ENCODE measurements around the gene SLC4A11.
A peak's percentile ranks its signal among the peaks of the same experiment; 100 is the strongest.

SLC4A11 gene

GRCh38 chr20:3275966-3276679, 37.1 kb upstream of the SLC4A11 start:
- Histone ChIP-seq H3K4me2 (no peak overlapping the region), H3K27ac (no peak overlapping the region)

GRCh38 chr20:3275064-3275935, 36.3 kb upstream of the SLC4A11 start:
- Histone ChIP-seq H3K4me1 (no peaks in the 10 kb centered on the region), H3K36me3 (peaks cover 70 to 100% (median 86%) of the 10 kb centered on the region in 11 experiments), H4K20me1 (peaks cover 0 to 15% (median 0%) of the 10 kb centered on the region in 11 experiments; a peak in 3 of 22 replicates), H3K4me3 (no peak overlapping the region), H3K27me3 (no peaks in the 10 kb centered on the region), H3K27ac (no peak overlapping the region), H3K4me2 (no peak overlapping the region), H3K9ac (no peak overlapping the region), H3K9me3 (replicated peaks in 1 of 11) (no peaks in the 10 kb centered on the region)
- TF ChIP-seq Cebpa-rat (IDR thresholded peaks at IDR 0.05): no peak

More at GRCh38 chr20:3275966-3276679, 37.1 kb upstream of the SLC4A11 start:
- Histone ChIP-seq H3K27me3 (no peaks in the 10 kb centered on the region), H3K4me1 (no peaks in the 10 kb centered on the region), H3K4me3 (no peak overlapping the region), H4K20me1 (peaks cover 0 to 15% (median 0%) of the 10 kb centered on the region in 11 experiments; a peak in 3 of 22 replicates), H3K9me3 (replicated peaks in 1 of 11) (no peaks in the 10 kb centered on the region), H3K9ac (no peak overlapping the region), H3K36me3 (peaks cover 70 to 100% (median 88%) of the 10 kb centered on the region in 11 experiments)
- TF ChIP-seq Cebpa-rat (IDR thresholded peaks at IDR 0.05): no peak

GRCh38 chr20:3273371-3273770, 34.4 kb upstream of the SLC4A11 start:
- H3K9ac ChIP-seq: no peak overlapping the region
- no peaks in the 10 kb centered on the region for H3K4me1 ChIP-seq
- no peaks in the 10 kb centered on the region for H3K27me3 ChIP-seq
- H3K4me3 ChIP-seq: no peak overlapping the region
- peaks cover 0 to 15% (median 0%) of the 10 kb centered on the region in 11 experiments; a peak in 3 of 22 replicates for H4K20me1 ChIP-seq
- no peak overlapping the region for H3K4me2 ChIP-seq
- no peaks in the 10 kb centered on the region for H3K9me3 ChIP-seq (replicated peaks in 1 of 11)
- no peak for TF ChIP-seq Cebpa-rat (IDR thresholded peaks at IDR 0.05)
- no peak overlapping the region for H3K27ac ChIP-seq
- peaks cover 54 to 100% (median 85%) of the 10 kb centered on the region in 11 experiments for H3K36me3 ChIP-seq

- Histone ChIP-seq H3K9ac (no peak overlapping the region), H3K4me3 (no peak overlapping the region), H3K4me2 (no peak overlapping the region), H3K27ac (no peak overlapping the region), H3K27me3 (no peaks in the 10 kb centered on the region), H3K36me3 (peaks cover 31 to 100% (median 74%) of the 10 kb centered on the region in 11 experiments), H3K9me3 (replicated peaks in 1 of 11) (no peaks in the 10 kb centered on the region), H3K4me1 (no peaks in the 10 kb centered on the region), H4K20me1 (peaks cover 0 to 3% (median 0%) of the 10 kb centered on the region in 11 experiments; a peak in 1 of 22 replicates)
- no peak for TF ChIP-seq Cebpa-rat (IDR thresholded peaks at IDR 0.05)
Observed at GRCh38 chr20:3270051-3270450, 31.1 kb upstream of the SLC4A11 start.

GRCh38 chr20:3262566-3262965, 23.6 kb upstream of the SLC4A11 start:
- Histone ChIP-seq H3K9ac (no peak overlapping the region), H3K27me3 (no peaks in the 10 kb centered on the region), H3K9me3 (replicated peaks in 1 of 11) (peaks cover 0 to 13% (median 5%) of the 10 kb centered on the region in 11 experiments; a peak in 8 of 22 replicates), H3K4me3 (no peak overlapping the region), H3K27ac (no peak overlapping the region), H4K20me1 (no peaks in the 10 kb centered on the region; a peak in 1 of 22 replicates), H3K4me2 (no peak overlapping the region), H3K4me1 (no peaks in the 10 kb centered on the region), H3K36me3 (peaks cover 50 to 99% (median 82%) of the 10 kb centered on the region in 11 experiments)
- TF ChIP-seq Cebpa-rat (IDR thresholded peaks at IDR 0.05): no peak

GRCh38 chr20:3258429-3258828, 19.4 kb upstream of the SLC4A11 start:
- Histone ChIP-seq H3K4me1 (no peaks in the 10 kb centered on the region), H3K36me3 (peaks cover 52 to 99% (median 83%) of the 10 kb centered on the region in 11 experiments), H3K4me3 (no peak overlapping the region), H3K9ac (no peak overlapping the region), H3K27ac (no peak overlapping the region), H4K20me1 (peaks cover 0 to 13% (median 0%) of the 10 kb centered on the region in 11 experiments; a peak in 4 of 22 replicates), H3K9me3 (replicated peaks in 1 of 11) (peaks cover 0 to 6% (median under 1%) of the 10 kb centered on the region in 11 experiments; a peak in 6 of 22 replicates), H3K27me3 (no peaks in the 10 kb centered on the region), H3K4me2 (no peak overlapping the region)
- TF ChIP-seq Cebpa-rat (IDR thresholded peaks at IDR 0.05): no peak

- Histone ChIP-seq H3K36me3 (peaks cover 44 to 99% (median 87%) of the 10 kb centered on the region in 11 experiments), H3K4me2 (no peak overlapping the region), H3K4me1 (no peaks in the 10 kb centered on the region), H3K27ac (no peak overlapping the region), H4K20me1 (peaks cover 0 to 31% (median 1%) of the 10 kb centered on the region in 11 experiments; a peak in 8 of 22 replicates), H3K4me3 (no peak overlapping the region), H3K9ac (no peak overlapping the region), H3K9me3 (replicated peaks in 1 of 11) (peaks cover 0 to 5% (median 0%) of the 10 kb centered on the region in 11 experiments; a peak in 1 of 22 replicates), H3K27me3 (peaks cover 0 to 19% (median 10%) of the 10 kb centered on the region in 11 experiments; a peak in 20 of 22 replicates)
- TF ChIP-seq Cebpa-rat (IDR thresholded peaks at IDR 0.05): no peak
Observed at GRCh38 chr20:3255728-3256127, 16.7 kb upstream of the SLC4A11 start.

GRCh38 chr20:3251806-3252205, 12.8 kb upstream of the SLC4A11 start:
- Histone ChIP-seq H3K4me2 (no peak overlapping the region), H3K36me3 (peaks cover 35 to 72% (median 61%) of the 10 kb centered on the region in 11 experiments), H4K20me1 (peaks cover 0 to 67% (median 36%) of the 10 kb centered on the region in 11 experiments; a peak in 17 of 22 replicates), H3K4me1 (peaks cover 9 to 12% (median 11%) of the 10 kb centered on the region in 10 experiments; a peak in 14 of 20 replicates), H3K4me3 (no peak overlapping the region), H3K27me3 (peaks cover 38 to 55% (median 49%) of the 10 kb centered on the region in 11 experiments), H3K9me3 (replicated peaks in 1 of 11) (no peaks in the 10 kb centered on the region), H3K27ac (no peak overlapping the region), H3K9ac (no peak overlapping the region)
- TF ChIP-seq Cebpa-rat (IDR thresholded peaks at IDR 0.05): no peak

- H3K9ac ChIP-seq: peak overlapping the region in 1 of 11 experiments; percentile 32; a peak in 1 of 22 replicates
- H3K4me1 ChIP-seq: peaks cover 9 to 12% (median 11%) of the 10 kb centered on the region in 10 experiments; a peak in 14 of 20 replicates
- H3K27me3 ChIP-seq: peaks cover 40 to 63% (median 54%) of the 10 kb centered on the region in 11 experiments
- no peak overlapping the region for H3K4me2 ChIP-seq
- H3K27ac ChIP-seq: no peak overlapping the region
- H3K4me3 ChIP-seq: no peak overlapping the region
- H3K36me3 ChIP-seq: peaks cover 21 to 55% (median 43%) of the 10 kb centered on the region in 11 experiments
- no peak for TF ChIP-seq Cebpa-rat (IDR thresholded peaks at IDR 0.05)
- H3K9me3 ChIP-seq (replicated peaks in 1 of 11): no peaks in the 10 kb centered on the region
- H4K20me1 ChIP-seq: peaks cover 0 to 61% (median 36%) of the 10 kb centered on the region in 11 experiments; a peak in 17 of 22 replicates
Observed at GRCh38 chr20:3250091-3250504, 11.1 kb upstream of the SLC4A11 start.
